Pons (tissue), 1 donor: ENCODE data around the gene CNTN4.
A peak's percentile ranks its signal among the peaks of the same experiment; 100 is the strongest.

Source experiments
- DNase-seq: peaks from one replicate; pipeline ENCODE4 v3.0.0-alpha.2; 2016; ENCODE audit warnings: low spot score

Gene CNTN4

GRCh38 chr3:2153053-2153452 lies 54.4 kb downstream of the CNTN4 start:
- no peak for DNase-seq

- no peak for DNase-seq
Observed at GRCh38 chr3:2153547-2153946, 54.9 kb downstream of the CNTN4 start.

- no peak for DNase-seq
Observed at GRCh38 chr3:2154621-2155020, 56.0 kb downstream of the CNTN4 start.

- no peak for DNase-seq
Observed at GRCh38 chr3:2156244-2156847, 57.7 kb downstream of the CNTN4 start.

GRCh38 chr3:2158828-2159227 lies 60.2 kb downstream of the CNTN4 start:
- DNase-seq = no peak

GRCh38 chr3:2166552-2166951 lies 67.9 kb downstream of the CNTN4 start:
- peak; percentile 28 for DNase-seq

- DNase-seq = no peak
Observed at GRCh38 chr3:2172561-2173171, 74.0 kb downstream of the CNTN4 start.

GRCh38 chr3:2180634-2181033 lies 82.0 kb downstream of the CNTN4 start:
- no peak for DNase-seq

- DNase-seq = no peak
Observed at GRCh38 chr3:2198776-2199279, 100.2 kb downstream of the CNTN4 start.

GRCh38 chr3:2204054-2204453 lies 105.4 kb downstream of the CNTN4 start:
- DNase-seq = no peak

GRCh38 chr3:2205692-2206091 lies 107.0 kb downstream of the CNTN4 start:
- DNase-seq = no peak

- DNase-seq = no peak
Observed at GRCh38 chr3:2206536-2206935, 107.9 kb downstream of the CNTN4 start.

GRCh38 chr3:2211568-2211967 lies 112.9 kb downstream of the CNTN4 start:
- DNase-seq = no peak

GRCh38 chr3:2212206-2212605 lies 113.5 kb downstream of the CNTN4 start:
- no peak for DNase-seq

- no peak for DNase-seq
Observed at GRCh38 chr3:2218375-2218774, 119.7 kb downstream of the CNTN4 start.

- no peak for DNase-seq
Observed at GRCh38 chr3:2218816-2219215, 120.2 kb downstream of the CNTN4 start.

- no peak for DNase-seq
Observed at GRCh38 chr3:2236203-2236602, 137.5 kb downstream of the CNTN4 start.

GRCh38 chr3:2244137-2244536 lies 145.5 kb downstream of the CNTN4 start:
- DNase-seq = no peak

GRCh38 chr3:2246873-2247648 lies 148.4 kb downstream of the CNTN4 start:
- no peak for DNase-seq

GRCh38 chr3:2247831-2248230 lies 149.2 kb downstream of the CNTN4 start:
- no peak for DNase-seq

GRCh38 chr3:2250783-2251182 lies 152.1 kb downstream of the CNTN4 start:
- DNase-seq = no peak

GRCh38 chr3:2261747-2262146 lies 163.1 kb downstream of the CNTN4 start:
- no peak for DNase-seq

GRCh38 chr3:2262204-2262603 lies 163.5 kb downstream of the CNTN4 start:
- DNase-seq = no peak
